Esophagus muscularis mucosa (tissue), 4 donors: ENCODE results near the gene LMLN. TPM values are rescaled to one million over a fixed set of nuclear protein-coding genes. Genes with fewer than 3 reads are reported as not detected.

Experiments
- DNase-seq: peaks from one replicate; pipeline ENCODE4 v3.0.0-alpha.2; 2017; ENCODE audit errors: extremely low spot score
- H3K27ac ChIP-seq, 4 donors: fragments of 200-600 bp; sonication (generic); replicated peaks in 1 of 4; 1 replicate in 3 of 4; 2 replicates in 1 of 4; pipeline ENCODE4 v1.5.1; 2016 to 2019; ENCODE audit warnings: mild to moderate bottlenecking in 1 of 4
- H3K27me3 ChIP-seq, 4 donors: fragments of 200-600 bp; sonication (generic); one replicate each; pipeline versions ENCODE4 v1.5.1 to v1.6.0; 2016 to 2019
- H3K36me3 ChIP-seq, 4 donors: fragments of 200-600 bp; sonication (generic); one replicate each; pipeline ENCODE4 v1.5.1; 2016 to 2019
- H3K4me1 ChIP-seq, 4 donors: fragments of 200-600 bp; sonication (generic); one replicate each; pipeline ENCODE4 v1.5.1; 2016 to 2019
- H3K4me3 ChIP-seq, 4 donors: fragments of 200-600 bp; sonication (generic); 1 replicate in 2 of 4; 2 replicates in 2 of 4; pipeline ENCODE4 v1.5.1; 2016 to 2019; ENCODE audit warnings: mild to moderate bottlenecking in 4 of 4, moderate library complexity in 1 of 4
- H3K9me3 ChIP-seq, 4 donors: fragments of 200-600 bp; sonication (generic); 1 replicate in 3 of 4; 2 replicates in 1 of 4; pipeline ENCODE4 v1.5.1; 2016 to 2019
- CTCF ChIP-seq, 3 experiments: fragments of 200-600 bp in 2 of 3; fragments of 450-650 bp in 1 of 3; sonication (generic) in 2 of 3; IDR thresholded peaks; one replicate each; pipeline ENCODE4 v1.5.1; 2017 to 2019; ENCODE audit warnings: antibody characterized with exemption in 3 of 3, mild to moderate bottlenecking in 2 of 3, moderate library complexity in 1 of 3
- EP300 ChIP-seq: sonication (generic); formaldehyde crosslinking; IDR thresholded peaks from one replicate; pipeline ENCODE4 v1.6.1; 2017; ENCODE audit warnings: antibody characterized with exemption
- POLR2A ChIP-seq: fragments of 450-650 bp; IDR thresholded peaks from one replicate; pipeline ENCODE4 v1.6.1; 2017; ENCODE audit warnings: antibody characterized with exemption, moderate library complexity, mild to moderate bottlenecking, low read depth
- POLR2AphosphoS5 ChIP-seq, 2 donors: sonication (generic); formaldehyde crosslinking; IDR thresholded peaks; one replicate each; pipeline ENCODE4 v1.6.1; 2017; ENCODE audit warnings: antibody characterized with exemption in 2 of 2
- WGBS: methylation state at CpG from one replicate; pipeline ENCODE4 v1.1.5; 2018; 5-methylcytosine and 5-hydroxymethylcytosine counted together
- intact Hi-C: fragments of 100-400 bp; cut with DNase I; formaldehyde crosslinking; loops from one replicate; pipeline ENCODE4 v1.15.1; 2023
- total RNA-seq, 4 donors: library from RNA; depleted of rRNA; stranded (reverse); fragments of >200 nt; gene quantifications; one replicate each; pipeline versions ENCODE4 v1.1.0 to v1.2.1, GENCODE V29; 2016

Gene LMLN
- total RNA-seq, 4 donors from 2014 or later: 4.1 to 5.5 (median 4.6) TPM

GRCh38 chr3:198062068-198062465 lies 102.0 kb downstream of the LMLN start:
- H3K27ac ChIP-seq: no peak overlapping the region
- peaks cover 0 to 15% (median 0%) of the 10 kb centered on the region in 4 donors for H3K27me3 ChIP-seq
- H3K9me3 ChIP-seq: no peaks in the 10 kb centered on the region
- H3K4me1 ChIP-seq: no peaks in the 10 kb centered on the region
- no peaks in the 10 kb centered on the region for H3K36me3 ChIP-seq
- 41% methylated on average over 1 of the region's 1 CpG for WGBS
- intact Hi-C loops: no loop called here
- no peak for DNase-seq
- H3K4me3 ChIP-seq: no peak overlapping the region
- TF ChIP-seq POLR2A: no peak
- no peak for TF ChIP-seq POLR2AphosphoS5 (IDR thresholded peaks at IDR 0.05)
- TF ChIP-seq CTCF (IDR thresholded peaks at IDR 0.05): no peak
- no peak for TF ChIP-seq EP300

GRCh38 chr3:198064420-198064819 lies 104.4 kb downstream of the LMLN start:
- H3K4me1 ChIP-seq: no peaks in the 10 kb centered on the region
- intact Hi-C loops: no loop called here
- H3K27me3 ChIP-seq: peaks cover 0 to 8% (median 0%) of the 10 kb centered on the region in 4 donors
- 78% methylated on average over 5 of the region's 5 CpGs for WGBS
- no peak overlapping the region for H3K27ac ChIP-seq
- H3K36me3 ChIP-seq: no peaks in the 10 kb centered on the region
- no peaks in the 10 kb centered on the region for H3K9me3 ChIP-seq
- DNase-seq: no peak
- H3K4me3 ChIP-seq: no peak overlapping the region
- no peak for TF ChIP-seq POLR2AphosphoS5 (IDR thresholded peaks at IDR 0.05)
- no peak for TF ChIP-seq CTCF (IDR thresholded peaks at IDR 0.05)
- TF ChIP-seq POLR2A: no peak
- no peak for TF ChIP-seq EP300

- intact Hi-C loops: no loop called here
- no peaks in the 10 kb centered on the region for H3K4me1 ChIP-seq
- H3K36me3 ChIP-seq: no peaks in the 10 kb centered on the region
- peaks cover 0 to under 1% (median 0%) of the 10 kb centered on the region in 4 donors for H3K27me3 ChIP-seq
- 88% methylated on average over 2 of the region's 2 CpGs for WGBS
- DNase-seq: no peak
- TF ChIP-seq EP300 (no peak), POLR2A (no peak), POLR2AphosphoS5 (IDR thresholded peaks at IDR 0.05) (no peak), CTCF (IDR thresholded peaks at IDR 0.05) (no peak)
- H3K27ac ChIP-seq: no peak overlapping the region
- no peaks in the 10 kb centered on the region for H3K9me3 ChIP-seq
- H3K4me3 ChIP-seq: no peak overlapping the region
Observed at GRCh38 chr3:198065897-198066296, 105.9 kb downstream of the LMLN start.

GRCh38 chr3:198067416-198067815 lies 107.4 kb downstream of the LMLN start:
- peaks cover 0 to 15% (median 0%) of the 10 kb centered on the region in 4 donors for H3K27me3 ChIP-seq
- H3K4me3 ChIP-seq: no peak overlapping the region
- H3K4me1 ChIP-seq: no peaks in the 10 kb centered on the region
- intact Hi-C loops: no loop called here
- no peak for DNase-seq
- no peak overlapping the region for H3K27ac ChIP-seq
- H3K36me3 ChIP-seq: no peaks in the 10 kb centered on the region
- no peaks in the 10 kb centered on the region for H3K9me3 ChIP-seq
- TF ChIP-seq EP300 (no peak), CTCF (IDR thresholded peaks at IDR 0.05) (no peak), POLR2A (no peak), POLR2AphosphoS5 (IDR thresholded peaks at IDR 0.05) (no peak)
- WGBS: 46% methylated on average over 2 of the region's 2 CpGs

GRCh38 chr3:198070871-198071270 lies 110.9 kb downstream of the LMLN start:
- no peaks in the 10 kb centered on the region for H3K4me1 ChIP-seq
- no peaks in the 10 kb centered on the region for H3K9me3 ChIP-seq
- H3K4me3 ChIP-seq: no peak overlapping the region
- intact Hi-C loops: no loop called here
- no peak for DNase-seq
- 89% methylated on average over 5 of the region's 5 CpGs for WGBS
- no peak overlapping the region for H3K27ac ChIP-seq
- peaks cover 0 to 22% (median 0%) of the 10 kb centered on the region in 4 donors for H3K27me3 ChIP-seq
- H3K36me3 ChIP-seq: no peaks in the 10 kb centered on the region
- no peak for TF ChIP-seq EP300
- TF ChIP-seq CTCF (IDR thresholded peaks at IDR 0.05): no peak
- TF ChIP-seq POLR2A: no peak
- TF ChIP-seq POLR2AphosphoS5 (IDR thresholded peaks at IDR 0.05): no peak
